Mucosa of descending colon (tissue), 3 donors: ENCODE data around the gene C1QTNF5. TPM values are rescaled to one million over a fixed set of nuclear protein-coding genes. Genes with fewer than 3 reads are reported as not detected.

Experiments used
- ATAC-seq: fragments of 200-7000 bp; cut with Tn5 transposase; one replicate; pipeline ENCODE4 v1.9.1; 2020; ENCODE audit warnings: mild to moderate bottlenecking, moderate library complexity
- DNase-seq, 3 donors: peaks; one replicate each; pipeline ENCODE4 v3.0.0-alpha.2; 2020
- H3K36me3 ChIP-seq: fragments of 200-600 bp; one replicate; pipeline ENCODE4 v1.8.0; 2021; ENCODE audit warnings: low read depth, mild to moderate bottlenecking
- H3K4me1 ChIP-seq: fragments of 200-600 bp; one replicate; pipeline ENCODE4 v1.8.0; 2021; ENCODE audit warnings: low read depth, mild to moderate bottlenecking
- H3K4me3 ChIP-seq: fragments of 200-600 bp; one replicate; pipeline ENCODE4 v1.8.0; 2021; ENCODE audit warnings: mild to moderate bottlenecking
- H3K9me3 ChIP-seq: fragments of 200-600 bp; one replicate; pipeline ENCODE4 v1.8.0; 2021; ENCODE audit warnings: mild to moderate bottlenecking
- CTCF ChIP-seq: fragments of 200-600 bp; IDR thresholded peaks from one replicate; pipeline ENCODE4 v1.8.0; 2022; ENCODE audit warnings: antibody characterized with exemption, mild to moderate bottlenecking
- intact Hi-C, 2 donors: fragments of 100-400 bp; cut with DNase I in 1 of 2; cut with micrococcal nuclease in 1 of 2; formaldehyde crosslinking; loops; one replicate each; pipeline versions ENCODE4 v1.11.0 to v1.11.1; 2022; cut with DNase I, micrococcal nuclease
- total RNA-seq, 3 donors: library from RNA; stranded (reverse); fragmentation: NEBNext Ultra II Directional in 2 of 3; extraction: Animal tissue kit (Norgen Biotek cat#: 25700) in 2 of 3; gene quantifications; one replicate each; pipeline versions ENCODE4 v1.2.1 to v1.2.4, GENCODE V29; 2021 to 2023
- donor health status: DM: no; HTN: no; CAD: no; lungs with moderate emphysema.
- donor health status: DM: no; HTN: no; CAD: no.
- donor health status: DM: no; HTN: yes; CAD: no.

Gene C1QTNF5
- total RNA-seq, 3 donors from 2014 or later = 5.1 to 13.9 (median 9.3) TPM

DNA sequence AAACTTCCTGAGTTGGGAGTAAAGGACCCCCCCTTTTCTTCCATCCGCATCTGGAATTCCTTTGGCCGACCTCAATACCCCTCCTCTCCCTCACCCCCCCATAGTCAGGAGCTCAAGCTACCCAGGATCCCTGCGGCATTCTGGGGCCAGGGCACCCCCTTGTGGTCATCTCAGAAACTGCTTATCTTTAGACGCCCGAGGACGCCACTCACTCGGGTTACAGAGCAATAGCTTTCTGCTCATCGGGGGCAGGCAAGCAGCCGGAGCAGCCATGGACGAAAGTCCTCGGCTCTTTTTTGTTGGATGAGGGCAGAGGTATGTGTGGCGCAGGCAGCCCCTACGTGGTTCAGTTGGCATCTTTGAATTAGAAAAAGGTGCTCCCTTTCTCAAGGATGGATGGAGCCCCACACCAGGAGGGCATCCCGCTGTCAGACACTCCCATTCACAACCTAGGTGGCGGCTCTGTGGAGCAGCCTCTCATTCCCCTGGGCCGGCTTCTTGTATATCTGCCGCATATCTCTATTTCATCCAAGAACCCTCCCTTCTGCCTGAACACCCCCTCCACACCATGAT, 2.3 kb downstream of the C1QTNF5 start:
- Histone ChIP-seq H3K4me1 (peaks cover 31% of the 10 kb centered on the region), H3K4me3 (no peak overlapping the region), H3K36me3 (no peaks in the 10 kb centered on the region), H3K9me3 (no peaks in the 10 kb centered on the region)
- intact Hi-C loops = no loop called here
- ATAC-seq (peak; percentile 43), DNase-seq (peak in 2 of 3 donors; percentile 74 to 84)
- TF ChIP-seq CTCF = peak; percentile 56

GRCh38 chr11:119337581-119338317, 2.9 kb downstream of the C1QTNF5 start:
- TF ChIP-seq CTCF = no peak
- intact Hi-C loops = no loop called here
- H3K4me3 ChIP-seq = no peak overlapping the region
- peaks cover 31% of the 10 kb centered on the region for H3K4me1 ChIP-seq
- H3K36me3 ChIP-seq = no peaks in the 10 kb centered on the region
- DNase-seq (peak in 2 of 3 donors; percentile 47 to 52), ATAC-seq (no peak)
- no peaks in the 10 kb centered on the region for H3K9me3 ChIP-seq

GRCh38 chr11:119336744-119337469, 3.8 kb downstream of the C1QTNF5 start:
- no peak for DNase-seq
- TF ChIP-seq CTCF = no peak
- intact Hi-C loops = no loop called here
- Histone ChIP-seq H3K4me1 (peaks cover 31% of the 10 kb centered on the region), H3K9me3 (no peaks in the 10 kb centered on the region), H3K36me3 (no peaks in the 10 kb centered on the region), H3K4me3 (no peak overlapping the region)
- ATAC-seq = no peak

DNA sequence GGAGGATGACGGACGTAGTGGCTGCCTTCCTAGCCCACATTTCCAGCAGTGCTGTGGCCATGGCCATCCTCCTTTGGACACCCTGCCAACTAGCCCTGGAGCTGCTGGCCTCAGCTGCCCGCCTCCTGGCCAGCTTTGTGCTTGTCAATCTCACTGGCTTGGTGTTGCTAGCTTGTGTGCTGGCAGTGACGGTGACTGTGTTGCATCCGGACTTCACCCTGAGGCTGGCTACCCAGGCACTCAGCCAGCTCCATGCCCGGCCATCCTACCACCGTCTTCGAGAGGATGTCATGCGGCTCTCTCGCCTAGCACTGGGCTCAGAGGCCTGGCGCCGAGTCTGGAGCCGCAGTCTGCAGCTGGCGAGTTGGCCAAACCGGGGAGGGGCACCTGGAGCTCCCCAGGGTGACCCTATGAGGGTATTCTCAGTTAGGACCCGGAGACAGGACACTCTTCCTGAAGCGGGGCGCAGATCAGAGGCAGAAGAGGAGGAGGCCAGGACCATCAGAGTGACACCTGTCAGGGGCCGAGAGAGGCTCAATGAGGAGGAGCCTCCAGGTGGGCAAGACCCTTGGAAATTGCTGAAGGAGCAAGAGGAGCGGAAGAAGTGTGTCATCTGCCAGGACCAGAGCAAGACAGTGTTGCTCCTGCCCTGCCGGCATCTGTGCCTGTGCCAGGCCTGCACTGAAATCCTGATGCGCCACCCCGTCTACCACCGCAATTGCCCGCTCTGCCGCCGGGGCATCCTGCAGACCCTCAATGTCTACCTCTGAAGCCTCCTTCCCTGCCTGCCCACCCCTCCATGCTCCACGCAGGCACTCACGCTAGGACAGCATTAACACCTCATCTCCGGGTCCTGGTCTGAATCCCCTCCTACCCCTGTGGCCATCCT, 4.8 kb downstream of the C1QTNF5 start:
- DNase-seq (peak in 1 of 3 donors; percentile 52), ATAC-seq (no peak)
- Histone ChIP-seq H3K36me3 (no peaks in the 10 kb centered on the region), H3K9me3 (no peaks in the 10 kb centered on the region), H3K4me3 (no peak overlapping the region), H3K4me1 (peaks cover 23% of the 10 kb centered on the region)
- intact Hi-C loops = no loop called here
- TF ChIP-seq CTCF = no peak

DNA sequence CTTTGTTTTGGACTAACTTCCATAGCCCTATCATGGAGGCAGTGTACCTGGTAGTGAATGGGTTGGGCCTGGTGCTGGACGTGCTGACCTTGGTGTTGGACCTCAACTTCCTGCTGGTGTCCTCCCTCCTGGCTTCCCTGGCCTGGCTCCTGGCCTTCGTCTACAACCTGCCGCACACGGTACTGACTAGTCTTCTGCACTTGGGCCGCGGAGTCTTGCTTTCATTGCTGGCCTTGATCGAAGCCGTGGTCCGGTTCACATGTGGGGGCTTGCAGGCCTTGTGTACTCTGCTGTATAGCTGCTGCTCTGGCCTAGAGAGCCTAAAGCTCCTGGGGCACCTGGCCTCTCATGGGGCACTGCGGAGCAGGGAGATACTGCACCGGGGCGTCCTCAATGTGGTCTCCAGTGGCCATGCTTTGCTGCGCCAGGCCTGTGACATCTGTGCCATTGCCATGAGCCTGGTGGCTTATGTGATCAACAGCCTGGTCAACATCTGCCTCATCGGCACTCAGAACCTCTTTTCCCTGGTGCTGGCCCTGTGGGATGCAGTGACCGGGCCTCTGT, 5.5 kb downstream of the C1QTNF5 start:
- Histone ChIP-seq H3K9me3 (no peaks in the 10 kb centered on the region), H3K4me3 (no peak overlapping the region), H3K36me3 (no peaks in the 10 kb centered on the region), H3K4me1 (peaks cover 16% of the 10 kb centered on the region)
- ATAC-seq (no peak), DNase-seq (peak in 2 of 3 donors; percentile 39 to 55)
- no peak for TF ChIP-seq CTCF
- intact Hi-C loops = no loop called here
